Spleen (tissue), 3 donors: ENCODE data around the gene CCM2L.
A peak's percentile ranks its signal among the peaks of the same experiment; 100 is the strongest.

ENCODE experiments used
- POLR2A ChIP-seq, 3 donors: fragments of 450-650 bp; IDR thresholded peaks; one replicate each; pipeline ENCODE4 v1.5.1; 2017; ENCODE audit warnings: antibody characterized with exemption in 3 of 3, mild to moderate bottlenecking in 1 of 3
- POLR2AphosphoS5 ChIP-seq, 3 donors: sonication (generic); formaldehyde crosslinking; IDR thresholded peaks; one replicate each; pipeline ENCODE4 v1.5.1; 2017; ENCODE audit warnings: antibody characterized with exemption in 3 of 3

DNA sequence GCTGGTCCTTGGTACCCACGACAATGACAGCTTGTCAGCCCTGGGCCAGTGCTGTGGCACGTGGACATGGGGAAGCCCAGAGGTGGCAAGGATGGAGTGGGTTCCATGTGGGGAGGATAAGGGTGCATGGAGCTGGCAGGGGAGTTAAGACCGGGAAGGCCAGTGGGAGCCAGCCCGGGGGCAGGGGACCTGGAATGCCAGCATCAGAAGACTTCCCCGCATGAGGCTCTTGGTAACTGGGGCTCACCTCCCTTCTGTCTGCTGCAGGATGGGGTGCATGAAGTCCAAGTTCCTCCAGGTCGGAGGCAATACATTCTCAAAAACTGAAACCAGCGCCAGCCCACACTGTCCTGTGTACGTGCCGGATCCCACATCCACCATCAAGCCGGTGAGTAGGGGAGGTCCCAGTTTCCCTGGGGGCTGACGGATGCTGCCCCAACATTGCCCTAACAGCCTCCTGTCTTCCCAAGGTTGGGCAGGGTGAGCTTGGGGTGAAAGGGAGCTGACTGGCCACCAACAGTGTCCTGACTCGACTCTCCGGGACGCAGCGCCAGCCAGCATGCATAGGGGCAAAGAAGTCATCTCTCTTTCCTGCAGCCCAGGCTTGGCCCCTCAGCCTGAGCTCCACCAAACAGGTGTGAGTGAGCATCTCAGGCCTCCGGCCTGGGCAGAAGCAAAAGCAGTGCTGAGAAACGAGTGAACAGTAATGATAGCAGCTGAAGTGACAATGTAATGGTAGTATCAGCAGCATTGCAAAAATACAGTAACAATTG, 61.3 kb downstream of the CCM2L start:
- TF ChIP-seq POLR2A (IDR thresholded peaks at IDR 0.05) = no peak
- peak in 1 of 3 donors; percentile 54 for TF ChIP-seq POLR2AphosphoS5 (IDR thresholded peaks at IDR 0.05)
